GM12878 (cell line): ENCODE data around the gene IFNGR2. TPM values are rescaled to one million over a fixed set of nuclear protein-coding genes. Genes with fewer than 3 reads are reported as not detected.

Source experiments
- HDGF ChIP-seq: fragments of 450-650 bp; IDR thresholded peaks from 2 replicates; pipeline ENCODE4 v1.6.1; 2016; ENCODE audit warnings: antibody characterized with exemption
- JUND ChIP-seq: IDR thresholded peaks from 2 replicates; pipeline ENCODE4 v1.6.1; 2012; ENCODE audit warnings: low read depth, mild to moderate bottlenecking, low read length, improper control_type of control experiment, moderate library complexity
- NFIC ChIP-seq: IDR thresholded peaks from 2 replicates; pipeline ENCODE4 v1.6.1; 2012; ENCODE audit warnings: low read depth, mild to moderate bottlenecking, inconsistent platforms, low read length, moderate library complexity
- NFXL1 ChIP-seq: fragments of 450-650 bp; IDR thresholded peaks from 2 replicates; pipeline ENCODE4 v1.6.1; 2017; ENCODE audit warnings: antibody characterized with exemption, mild to moderate bottlenecking, borderline replicate concordance
- POU2F2 ChIP-seq: IDR thresholded peaks from 3 replicates; pipeline ENCODE4 v1.6.1; 2011; ENCODE audit warnings: low read depth, mild to moderate bottlenecking, low read length, borderline replicate concordance
- RAD51 ChIP-seq: fragments of 450-650 bp; IDR thresholded peaks from 2 replicates; pipeline ENCODE4 v1.6.1; 2016; ENCODE audit warnings: moderate library complexity, mild to moderate bottlenecking, inconsistent platforms
- SIX5 ChIP-seq: IDR thresholded peaks from 2 replicates; pipeline ENCODE4 v1.6.1; 2011; ENCODE audit warnings: mild to moderate bottlenecking, low read depth, low read length, moderate library complexity; ENCODE audit not compliant: severe bottlenecking
- SMAD1 ChIP-seq: fragments of 450-650 bp; IDR thresholded peaks from 2 replicates; pipeline ENCODE4 v1.6.1; 2018; ENCODE audit warnings: mild to moderate bottlenecking, low read depth; ENCODE audit not compliant: partially characterized antibody
- YBX1 ChIP-seq: fragments of 450-650 bp; IDR thresholded peaks from 2 replicates; pipeline ENCODE4 v1.6.1; 2016; ENCODE audit warnings: antibody characterized with exemption
- polyA plus RNA-seq, 11 experiments: library from polyadenylated mRNA; depleted of rRNA in 4 of 11; unstranded in 6 of 11; stranded (reverse) in 5 of 11; fragments of >200 nt; fragmentation: Nextera tagmentation in 4 of 11; fragmentation: Illumina TruSeq in 1 of 11; extraction: Ambion mirVana in 4 of 11; extraction: Trizol in 1 of 11; gene quantifications; 1 replicate in 1 of 11; 2 replicates in 10 of 11; pipeline versions ENCODE4 v1.2.1 to v1.2.3, GENCODE V29; 2011 to 2016; ENCODE audit warnings: inconsistent platforms in 2 of 11, missing spikeins in 2 of 11, low read depth in 1 of 11
- total RNA-seq, 4 experiments: library from RNA; depleted of rRNA in 3 of 4; stranded (reverse); fragments of >200 nt in 3 of 4; fragmentation: Illumina TruSeq in 1 of 4; extraction: Trizol in 1 of 4; gene quantifications; 2 replicates each; pipeline versions ENCODE4 v1.2.1 to v1.2.3, GENCODE V29; 2013 to 2021
- TF ChIP-seq, protein P1 (sequence below): fragments of 450-650 bp; IDR thresholded peaks from 2 replicates; pipeline ENCODE4 v1.6.1; 2018; ENCODE audit warnings: mild to moderate bottlenecking, low read depth, moderate library complexity; ENCODE audit not compliant: partially characterized antibody
- TF ChIP-seq, protein P2 (sequence below): fragments of 450-650 bp; IDR thresholded peaks from 2 replicates; pipeline ENCODE4 v1.6.1; 2018; ENCODE audit warnings: borderline replicate concordance, mild to moderate bottlenecking; ENCODE audit not compliant: partially characterized antibody
- TF ChIP-seq, protein P3 (sequence below): fragments of 450-650 bp; formaldehyde crosslinking; IDR thresholded peaks from 2 replicates; pipeline ENCODE4 v1.5.0; 2022; ENCODE audit warnings: mild to moderate bottlenecking, missing genetic modification characterization
- TF ChIP-seq, protein P4 (sequence below): IDR thresholded peaks from 2 replicates; pipeline ENCODE4 v1.6.1; 2012; ENCODE audit warnings: low read length, inconsistent platforms

IFNGR2 gene
- total and polyA plus RNA-seq, 10 of the 15 experiments (the other 5 are each of a cell fraction or from before 2014, with no cell fraction given): 23.6 to 98.8 (median 77.0) TPM

DNA sequence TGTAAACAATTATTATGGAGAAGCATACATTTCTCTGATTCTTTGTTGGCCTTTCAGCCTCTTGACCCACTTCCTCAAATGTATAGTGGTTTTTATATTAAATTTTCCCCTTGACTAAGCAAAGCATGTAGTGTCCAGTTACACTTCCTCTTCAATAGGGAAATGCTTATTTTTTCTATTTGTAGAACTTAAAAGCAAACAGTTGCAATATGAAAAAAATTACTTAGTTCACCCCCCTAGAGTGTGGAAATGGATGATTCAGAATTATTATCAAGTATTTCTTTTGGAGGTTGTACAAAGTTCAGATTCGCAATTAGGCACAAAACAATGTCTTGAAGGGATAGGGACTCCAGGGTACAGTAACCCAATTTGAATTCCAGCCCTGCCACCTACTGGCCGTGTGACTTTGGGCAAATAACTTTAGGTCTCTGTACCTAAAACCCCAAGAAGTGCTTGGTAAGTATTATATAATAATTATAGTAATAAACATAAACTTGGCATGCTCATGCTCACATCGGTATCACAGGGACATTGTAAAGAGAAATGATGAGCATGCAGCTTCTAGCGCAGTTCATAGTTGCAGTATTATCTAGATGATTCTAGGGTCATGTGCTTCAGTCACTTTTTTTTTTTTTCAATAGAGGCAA is 28.6 kb upstream of the IFNGR2 start (continued):
- TF ChIP-seq RAD51 (peak; percentile 28; the same call in 1 of the 2 replicates), SIX5 (no peak), NFIC (peak; percentile 68; the same call in 1 of the 2 replicates), HDGF (no peak), POU2F2 (peak; percentile 43; the same call in 1 of the 3 replicates), SMAD1 (no peak), JUND (no peak), NFXL1 (no peak), YBX1 (no peak)
- TF ChIP-seq, protein P1, sequence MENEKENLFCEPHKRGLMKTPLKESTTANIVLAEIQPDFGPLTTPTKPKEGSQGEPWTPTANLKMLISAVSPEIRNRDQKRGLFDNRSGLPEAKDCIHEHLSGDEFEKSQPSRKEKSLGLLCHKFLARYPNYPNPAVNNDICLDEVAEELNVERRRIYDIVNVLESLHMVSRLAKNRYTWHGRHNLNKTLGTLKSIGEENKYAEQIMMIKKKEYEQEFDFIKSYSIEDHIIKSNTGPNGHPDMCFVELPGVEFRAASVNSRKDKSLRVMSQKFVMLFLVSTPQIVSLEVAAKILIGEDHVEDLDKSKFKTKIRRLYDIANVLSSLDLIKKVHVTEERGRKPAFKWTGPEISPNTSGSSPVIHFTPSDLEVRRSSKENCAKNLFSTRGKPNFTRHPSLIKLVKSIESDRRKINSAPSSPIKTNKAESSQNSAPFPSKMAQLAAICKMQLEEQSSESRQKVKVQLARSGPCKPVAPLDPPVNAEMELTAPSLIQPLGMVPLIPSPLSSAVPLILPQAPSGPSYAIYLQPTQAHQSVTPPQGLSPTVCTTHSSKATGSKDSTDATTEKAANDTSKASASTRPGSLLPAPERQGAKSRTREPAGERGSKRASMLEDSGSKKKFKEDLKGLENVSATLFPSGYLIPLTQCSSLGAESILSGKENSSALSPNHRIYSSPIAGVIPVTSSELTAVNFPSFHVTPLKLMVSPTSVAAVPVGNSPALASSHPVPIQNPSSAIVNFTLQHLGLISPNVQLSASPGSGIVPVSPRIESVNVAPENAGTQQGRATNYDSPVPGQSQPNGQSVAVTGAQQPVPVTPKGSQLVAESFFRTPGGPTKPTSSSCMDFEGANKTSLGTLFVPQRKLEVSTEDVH: peak; percentile 19
- TF ChIP-seq, protein P2, sequence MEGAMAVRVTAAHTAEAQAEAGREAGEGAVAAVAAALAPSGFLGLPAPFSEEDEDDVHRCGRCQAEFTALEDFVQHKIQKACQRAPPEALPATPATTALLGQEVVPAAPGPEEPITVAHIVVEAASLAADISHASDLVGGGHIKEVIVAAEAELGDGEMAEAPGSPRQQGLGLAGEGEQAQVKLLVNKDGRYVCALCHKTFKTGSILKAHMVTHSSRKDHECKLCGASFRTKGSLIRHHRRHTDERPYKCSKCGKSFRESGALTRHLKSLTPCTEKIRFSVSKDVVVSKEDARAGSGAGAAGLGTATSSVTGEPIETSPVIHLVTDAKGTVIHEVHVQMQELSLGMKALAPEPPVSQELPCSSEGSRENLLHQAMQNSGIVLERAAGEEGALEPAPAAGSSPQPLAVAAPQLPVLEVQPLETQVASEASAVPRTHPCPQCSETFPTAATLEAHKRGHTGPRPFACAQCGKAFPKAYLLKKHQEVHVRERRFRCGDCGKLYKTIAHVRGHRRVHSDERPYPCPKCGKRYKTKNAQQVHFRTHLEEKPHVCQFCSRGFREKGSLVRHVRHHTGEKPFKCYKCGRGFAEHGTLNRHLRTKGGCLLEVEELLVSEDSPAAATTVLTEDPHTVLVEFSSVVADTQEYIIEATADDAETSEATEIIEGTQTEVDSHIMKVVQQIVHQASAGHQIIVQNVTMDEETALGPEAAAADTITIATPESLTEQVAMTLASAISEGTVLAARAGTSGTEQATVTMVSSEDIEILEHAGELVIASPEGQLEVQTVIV: no peak
- TF ChIP-seq, protein P3, sequence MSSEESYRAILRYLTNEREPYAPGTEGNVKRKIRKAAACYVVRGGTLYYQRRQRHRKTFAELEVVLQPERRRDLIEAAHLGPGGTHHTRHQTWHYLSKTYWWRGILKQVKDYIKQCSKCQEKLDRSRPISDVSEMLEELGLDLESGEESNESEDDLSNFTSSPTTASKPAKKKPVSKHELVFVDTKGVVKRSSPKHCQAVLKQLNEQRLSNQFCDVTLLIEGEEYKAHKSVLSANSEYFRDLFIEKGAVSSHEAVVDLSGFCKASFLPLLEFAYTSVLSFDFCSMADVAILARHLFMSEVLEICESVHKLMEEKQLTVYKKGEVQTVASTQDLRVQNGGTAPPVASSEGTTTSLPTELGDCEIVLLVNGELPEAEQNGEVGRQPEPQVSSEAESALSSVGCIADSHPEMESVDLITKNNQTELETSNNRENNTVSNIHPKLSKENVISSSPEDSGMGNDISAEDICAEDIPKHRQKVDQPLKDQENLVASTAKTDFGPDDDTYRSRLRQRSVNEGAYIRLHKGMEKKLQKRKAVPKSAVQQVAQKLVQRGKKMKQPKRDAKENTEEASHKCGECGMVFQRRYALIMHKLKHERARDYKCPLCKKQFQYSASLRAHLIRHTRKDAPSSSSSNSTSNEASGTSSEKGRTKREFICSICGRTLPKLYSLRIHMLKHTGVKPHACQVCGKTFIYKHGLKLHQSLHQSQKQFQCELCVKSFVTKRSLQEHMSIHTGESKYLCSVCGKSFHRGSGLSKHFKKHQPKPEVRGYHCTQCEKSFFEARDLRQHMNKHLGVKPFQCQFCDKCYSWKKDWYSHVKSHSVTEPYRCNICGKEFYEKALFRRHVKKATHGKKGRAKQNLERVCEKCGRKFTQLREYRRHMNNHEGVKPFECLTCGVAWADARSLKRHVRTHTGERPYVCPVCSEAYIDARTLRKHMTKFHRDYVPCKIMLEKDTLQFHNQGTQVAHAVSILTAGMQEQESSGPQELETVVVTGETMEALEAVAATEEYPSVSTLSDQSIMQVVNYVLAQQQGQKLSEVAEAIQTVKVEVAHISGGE (CRISPR knock-in tag): no peak
- TF ChIP-seq, protein P4, sequence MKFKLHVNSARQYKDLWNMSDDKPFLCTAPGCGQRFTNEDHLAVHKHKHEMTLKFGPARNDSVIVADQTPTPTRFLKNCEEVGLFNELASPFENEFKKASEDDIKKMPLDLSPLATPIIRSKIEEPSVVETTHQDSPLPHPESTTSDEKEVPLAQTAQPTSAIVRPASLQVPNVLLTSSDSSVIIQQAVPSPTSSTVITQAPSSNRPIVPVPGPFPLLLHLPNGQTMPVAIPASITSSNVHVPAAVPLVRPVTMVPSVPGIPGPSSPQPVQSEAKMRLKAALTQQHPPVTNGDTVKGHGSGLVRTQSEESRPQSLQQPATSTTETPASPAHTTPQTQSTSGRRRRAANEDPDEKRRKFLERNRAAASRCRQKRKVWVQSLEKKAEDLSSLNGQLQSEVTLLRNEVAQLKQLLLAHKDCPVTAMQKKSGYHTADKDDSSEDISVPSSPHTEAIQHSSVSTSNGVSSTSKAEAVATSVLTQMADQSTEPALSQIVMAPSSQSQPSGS: peak; percentile 37; the same call in 1 of the 2 replicates
